Activated CD4-positive, alpha-beta T cell treated with anti-CD3 and anti-CD28 coated beads for 36 hours (primary cell): ENCODE data around the gene ZPR1. TPM values are rescaled to one million over a fixed set of nuclear protein-coding genes. Genes with fewer than 3 reads are reported as not detected.
"Not testable (repeated sequence)": the region's sequence is repeated elsewhere in the genome, so short reads cannot be mapped to it uniquely, and the experiment has no call there.

Experiments
- ATAC-seq: fragments of 200-7000 bp; cut with Tn5 transposase; one replicate; pipeline ENCODE4 v1.10.0; 2021; ENCODE audit warnings: mild to moderate bottlenecking, moderate library complexity
- CTCF ChIA-PET: fragments of 350-600 bp; sonication (Branson Sonifier 250); formaldehyde crosslinking; loops from one replicate; lab custom pipeline; 2021; ENCODE audit warnings: antibody characterized with exemption; lab: Charles Lee
- POLR2A ChIA-PET: fragments of 350-600 bp; sonication (Branson Sonifier 250); formaldehyde crosslinking; loops from one replicate; lab custom pipeline; 2021; ENCODE audit warnings: antibody characterized with exemption, inconsistent platforms; lab: Charles Lee
- DNase-seq: peaks from one replicate; pipeline ENCODE4 v3.0.0-alpha.2; 2020
- H3K27ac Mint-ChIP-seq: one replicate; pipeline ENCODE4 v1.8.0; 2021; ENCODE audit warnings: mixed read lengths
- H3K27me3 Mint-ChIP-seq: one replicate; pipeline ENCODE4 v1.8.0; 2021; ENCODE audit warnings: mixed read lengths
- H3K36me3 Mint-ChIP-seq: one replicate; pipeline ENCODE4 v1.8.0; 2021; ENCODE audit warnings: low read depth, mixed read lengths
- H3K4me1 Mint-ChIP-seq: one replicate; pipeline ENCODE4 v1.8.0; 2021; ENCODE audit warnings: mixed read lengths
- H3K4me3 Mint-ChIP-seq: one replicate; pipeline ENCODE4 v1.8.0; 2021; ENCODE audit warnings: mild to moderate bottlenecking, moderate library complexity, mixed read lengths
- H3K9me3 Mint-ChIP-seq: one replicate; pipeline ENCODE4 v1.8.0; 2021; ENCODE audit warnings: low read depth, mixed read lengths
- intact Hi-C, 2 experiments: fragments of 100-400 bp; cut with DNase I in 1 of 2; cut with micrococcal nuclease in 1 of 2; formaldehyde crosslinking; loops; one replicate each; pipeline versions ENCODE4 v1.14.2 to v1.15.1; 2022 to 2024; cut with DNase I, micrococcal nuclease
- total RNA-seq, 2 experiments: library from RNA; stranded (reverse); gene quantifications; one replicate each; pipeline ENCODE4 v1.2.3, GENCODE V29; 2021

Gene ZPR1, protein sequence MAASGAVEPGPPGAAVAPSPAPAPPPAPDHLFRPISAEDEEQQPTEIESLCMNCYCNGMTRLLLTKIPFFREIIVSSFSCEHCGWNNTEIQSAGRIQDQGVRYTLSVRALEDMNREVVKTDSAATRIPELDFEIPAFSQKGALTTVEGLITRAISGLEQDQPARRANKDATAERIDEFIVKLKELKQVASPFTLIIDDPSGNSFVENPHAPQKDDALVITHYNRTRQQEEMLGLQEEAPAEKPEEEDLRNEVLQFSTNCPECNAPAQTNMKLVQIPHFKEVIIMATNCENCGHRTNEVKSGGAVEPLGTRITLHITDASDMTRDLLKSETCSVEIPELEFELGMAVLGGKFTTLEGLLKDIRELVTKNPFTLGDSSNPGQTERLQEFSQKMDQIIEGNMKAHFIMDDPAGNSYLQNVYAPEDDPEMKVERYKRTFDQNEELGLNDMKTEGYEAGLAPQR
- 100 to 1,000 TPM in 1 of 2 experiments, 10 to 100 TPM in 1; 88.8 to 106 TPM for total RNA-seq

DNA sequence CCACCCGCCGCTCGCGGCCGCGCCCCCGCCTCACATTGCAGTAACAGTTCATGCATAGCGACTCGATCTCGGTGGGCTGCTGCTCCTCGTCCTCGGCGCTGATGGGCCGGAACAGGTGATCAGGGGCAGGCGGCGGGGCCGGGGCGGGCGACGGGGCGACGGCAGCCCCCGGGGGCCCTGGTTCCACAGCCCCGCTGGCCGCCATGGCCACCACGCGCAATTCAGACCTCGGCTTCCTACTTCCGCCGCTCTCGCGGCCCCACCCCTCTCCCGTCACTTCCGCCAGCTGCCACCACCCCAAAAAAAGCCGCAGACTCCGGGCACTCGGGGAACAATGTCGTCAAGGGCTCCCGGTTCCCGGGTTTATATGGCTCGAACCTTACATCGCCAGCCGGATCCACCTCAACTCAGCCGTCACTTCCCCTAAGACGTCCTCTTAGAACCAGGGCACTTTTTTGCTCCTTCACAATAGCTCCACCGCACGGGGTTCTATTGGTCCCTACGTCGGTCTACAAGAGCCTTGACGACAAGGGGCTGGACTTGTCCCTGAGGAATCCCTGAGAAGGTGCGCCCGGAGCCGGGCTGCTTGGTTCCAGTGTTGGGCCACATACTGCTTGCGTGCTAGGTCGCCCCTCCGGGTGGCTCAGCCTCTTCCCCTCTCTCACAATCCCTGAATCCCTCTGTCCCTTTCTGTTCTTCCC is at the start of gene ZPR1:
Gene ZPR1 (minus strand): TSS at position 238 of the 701 bp plus-strand sequence. CDS start 33 bp downstream, at position 205.
- H3K36me3 Mint-ChIP-seq = peaks cover 39% of the 10 kb centered on the region
- POLR2A ChIA-PET = interaction anchor here (0.7 to 0.8 kb wide), 2 partner anchors 15 to 63 kb away, joined by 3 read pairs; partner anchors contain the start of gene BUD13
- peak within 1 kb of the TSS; percentile 96 for H3K4me3 Mint-ChIP-seq
- H3K9me3 Mint-ChIP-seq = no peaks in the 10 kb centered on the region
- H3K4me1 Mint-ChIP-seq = peaks cover 52% of the 10 kb centered on the region
- ATAC-seq (peak; percentile 76), DNase-seq (peak; percentile 90)
- peak within 1 kb of the TSS; percentile 88 for H3K27ac Mint-ChIP-seq
- no peaks in the 10 kb centered on the region for H3K27me3 Mint-ChIP-seq
- intact Hi-C loops = loop anchor here (1.0 to 5.0 kb wide), 6 partner anchors 15 to 438 kb away; partner anchors contain the start of genes PAFAH1B2 (in 1 of the 2) and SIK3 (in 1 of the 2)
- CTCF ChIA-PET = interaction anchor here (0.7 to 6.5 kb wide), 7 partner anchors 12 to 442 kb away, joined by 3 to 89 read pairs (median 7); partner anchors contain the start of gene APOA1

DNA sequence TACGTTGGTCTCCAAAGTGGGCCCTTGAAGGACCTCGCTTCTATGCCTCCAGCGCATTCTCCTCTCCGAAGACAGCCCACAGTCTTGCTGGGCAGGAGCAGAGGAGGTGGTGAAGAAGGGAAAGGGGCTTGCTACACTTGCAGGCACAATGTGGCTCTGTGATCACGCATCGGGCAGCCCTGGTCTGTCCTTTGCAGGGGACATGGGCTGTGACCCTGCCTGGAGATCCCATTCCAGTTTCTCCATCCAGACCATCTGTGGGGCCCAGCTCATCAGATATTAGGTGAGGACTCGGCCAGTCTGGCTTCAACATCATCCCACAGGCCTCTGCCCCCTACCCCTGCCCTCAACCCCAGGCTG is 48.8 kb upstream of the ZPR1 start:
- Mint-ChIP-seq H3K4me3 (no peak overlapping the region), H3K36me3 (no peaks in the 10 kb centered on the region), H3K27ac (no peak overlapping the region), H3K4me1 (peaks cover 11% of the 10 kb centered on the region), H3K27me3 (peaks cover 3% of the 10 kb centered on the region), H3K9me3 (no peaks in the 10 kb centered on the region)
- no peak for ATAC-seq
- ChIA-PET POLR2A (interaction anchor here (0.6 to 1.3 kb wide), 3 partner anchors 12 to 189 kb away, joined by 3 to 7 read pairs (median 4); no protein-coding TSS in a partner anchor), CTCF (interaction anchor here (0.5 to 5.7 kb wide), 28 partner anchors 11 to 1039 kb away, joined by 3 to 89 read pairs (median 6); partner anchors contain the start of genes APOA5, BUD13, SIDT2 and ZPR1)
- intact Hi-C loops = loop anchor here (1.0 to 5.0 kb wide), 3 partner anchors 45 to 104 kb away; partner anchors contain the start of gene APOA5 (in 2 of the 2)
- DNase-seq = no peak

DNA sequence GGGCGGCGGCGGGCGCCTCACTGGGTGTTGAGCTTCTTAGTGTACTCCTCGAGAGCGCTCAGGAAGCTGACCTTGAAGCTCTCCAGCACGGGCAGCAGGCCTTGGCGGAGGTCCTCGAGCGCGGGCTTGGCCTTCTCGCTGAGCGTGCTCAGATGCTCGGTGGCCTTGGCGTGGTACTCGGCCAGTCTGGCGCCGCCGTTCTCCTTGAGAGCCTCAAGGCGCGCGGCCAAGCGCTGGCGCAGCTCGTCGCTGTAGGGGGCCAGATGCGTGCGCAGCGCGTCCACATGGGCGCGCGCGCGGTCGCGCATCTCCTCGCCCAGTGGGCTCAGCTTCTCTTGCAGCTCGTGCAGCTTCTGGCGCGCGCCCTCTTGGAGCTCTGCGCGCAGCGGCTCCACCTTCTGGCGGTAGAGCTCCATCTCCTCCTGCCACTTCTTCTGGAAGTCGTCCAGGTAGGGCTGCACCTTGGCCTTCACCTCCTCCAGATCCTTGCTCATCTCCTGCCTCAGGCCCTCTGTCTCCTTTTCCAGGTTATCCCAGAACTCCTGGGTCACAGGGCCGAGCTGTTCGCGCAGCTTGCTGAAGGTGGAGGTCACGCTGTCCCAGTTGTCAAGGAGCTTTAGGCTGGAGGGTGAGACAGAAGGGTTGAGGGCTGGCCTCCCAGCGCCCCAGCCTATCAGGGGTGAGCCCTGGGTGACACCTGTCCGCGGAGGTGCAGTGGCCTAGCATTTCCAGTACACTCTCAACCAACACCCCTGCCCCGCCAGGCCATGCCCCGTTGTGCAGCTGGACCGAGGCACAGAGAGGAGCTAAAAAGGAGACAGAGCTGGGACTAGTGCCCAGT is 48.2 kb upstream of the ZPR1 start:
- Mint-ChIP-seq H3K27ac (peak overlapping the region; percentile 31), H3K4me3 (peak overlapping the region; percentile 59), H3K9me3 (no peaks in the 10 kb centered on the region), H3K4me1 (peaks cover 11% of the 10 kb centered on the region), H3K36me3 (no peaks in the 10 kb centered on the region), H3K27me3 (peaks cover 3% of the 10 kb centered on the region)
- ChIA-PET CTCF (interaction anchor here (0.5 to 5.7 kb wide), 49 partner anchors 11 to 1040 kb away, joined by 3 to 89 read pairs (median 4); partner anchors contain the start of genes APOA4, APOA5, BUD13 and PAFAH1B2), POLR2A (interaction anchor here (0.5 to 1.3 kb wide), 6 partner anchors 12 to 189 kb away, joined by 3 to 7 read pairs (median 4); partner anchors contain the start of gene APOA5)
- ATAC-seq (peak; percentile 95), DNase-seq (peak; percentile 90)
- intact Hi-C loops = loop anchor here (1.0 to 5.0 kb wide), 4 partner anchors 45 to 104 kb away; partner anchors contain the start of gene APOA5 (in 2 of the 2)

DNA sequence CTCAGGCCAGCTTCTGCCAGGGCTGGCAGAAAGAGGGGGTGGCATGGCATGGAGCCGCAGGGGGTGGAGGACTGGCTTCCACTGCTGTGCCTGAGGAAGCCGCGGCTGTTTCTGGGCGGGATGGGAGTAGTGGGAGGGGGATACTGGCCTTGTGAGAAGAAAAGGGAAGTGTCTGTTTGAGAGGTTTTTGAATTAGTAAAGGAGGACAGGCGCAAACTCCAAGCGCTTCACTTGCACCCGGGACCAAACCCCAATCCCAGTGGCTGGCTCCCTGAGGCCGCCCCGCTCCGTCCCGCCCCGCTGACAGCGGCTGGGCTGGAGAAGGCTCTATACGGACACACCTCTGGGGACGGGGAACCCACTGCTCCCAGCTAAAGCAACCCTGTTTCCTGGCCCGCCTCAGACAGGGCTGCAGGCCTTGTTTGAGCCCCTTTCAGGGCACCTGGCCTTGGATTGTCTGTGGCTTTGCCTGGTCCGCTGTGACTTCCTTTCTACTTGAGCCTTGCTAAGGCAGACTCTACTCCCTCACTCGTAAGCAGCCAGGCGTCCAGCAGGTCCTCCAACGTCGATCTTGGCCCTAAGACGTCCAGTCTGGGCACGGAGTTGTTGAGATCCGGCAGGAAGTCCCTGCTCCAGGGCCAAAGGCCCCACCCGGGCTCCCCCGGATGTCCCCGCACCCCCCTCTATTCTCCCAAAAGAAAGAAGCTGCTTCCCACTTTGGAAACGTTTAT is 47.4 kb upstream of the ZPR1 start:
- Mint-ChIP-seq H3K9me3 (no peaks in the 10 kb centered on the region), H3K27me3 (peaks cover 3% of the 10 kb centered on the region), H3K27ac (peak overlapping the region; percentile 37), H3K36me3 (no peaks in the 10 kb centered on the region), H3K4me3 (peak overlapping the region; percentile 59), H3K4me1 (peaks cover 10% of the 10 kb centered on the region)
- ChIA-PET CTCF (interaction anchor here (0.6 to 5.7 kb wide), 40 partner anchors 12 to 392 kb away, joined by 3 to 89 read pairs (median 4); partner anchors contain the start of genes APOA4, APOA5, BUD13 and PAFAH1B2), POLR2A (interaction anchor here (0.5 to 1.3 kb wide), 3 partner anchors 19 to 44 kb away, joined by 3 to 7 read pairs (median 5); partner anchors contain the start of gene APOA5)
- DNase-seq (no peak), ATAC-seq (peak; percentile 5)
- intact Hi-C loops = loop anchor here (2.0 to 5.0 kb wide), 2 partner anchors 102 to 103 kb away; no protein-coding TSS in a partner anchor

DNA sequence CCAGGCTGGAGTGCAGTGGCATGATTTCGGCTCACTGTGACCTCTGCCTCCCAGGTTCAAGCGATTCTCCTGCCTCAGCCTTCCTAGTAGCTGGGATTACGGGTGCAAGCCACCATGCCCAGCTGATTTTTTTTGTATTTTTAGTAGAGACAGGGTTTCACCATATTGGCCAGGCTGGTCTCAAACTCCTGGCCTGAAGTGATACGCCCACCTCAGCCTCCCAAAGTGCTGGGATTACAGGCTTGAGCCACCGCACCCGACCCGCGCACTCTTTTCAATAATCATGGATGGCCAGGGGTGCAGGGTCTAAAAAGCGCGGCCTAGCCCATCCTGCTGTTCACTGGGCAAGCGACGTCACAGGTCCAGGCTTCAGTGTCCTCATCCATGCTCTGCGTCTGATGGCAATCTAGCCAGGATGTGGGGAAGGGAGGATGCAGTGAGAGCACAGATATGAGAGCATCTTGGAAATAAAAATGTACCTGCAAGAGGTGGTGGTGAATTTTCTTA is 46.8 kb upstream of the ZPR1 start:
- H3K9me3 Mint-ChIP-seq, H3K27me3 Mint-ChIP-seq, H3K36me3 Mint-ChIP-seq, DNase-seq, POLR2A ChIA-PET, ATAC-seq, H3K4me1 Mint-ChIP-seq: not testable (repeated sequence)
- H3K4me3 Mint-ChIP-seq = peak overlapping the region; percentile 32
- CTCF ChIA-PET = interaction anchor here (0.7 to 5.7 kb wide), 4 partner anchors 17 to 102 kb away, joined by 3 to 89 read pairs (median 15); partner anchors contain the start of genes APOA5 and ZPR1
- peak overlapping the region; percentile 37 for H3K27ac Mint-ChIP-seq
- intact Hi-C loops = loop anchor here (2.0 to 5.0 kb wide), 2 partner anchors 102 kb away; no protein-coding TSS in a partner anchor

DNA sequence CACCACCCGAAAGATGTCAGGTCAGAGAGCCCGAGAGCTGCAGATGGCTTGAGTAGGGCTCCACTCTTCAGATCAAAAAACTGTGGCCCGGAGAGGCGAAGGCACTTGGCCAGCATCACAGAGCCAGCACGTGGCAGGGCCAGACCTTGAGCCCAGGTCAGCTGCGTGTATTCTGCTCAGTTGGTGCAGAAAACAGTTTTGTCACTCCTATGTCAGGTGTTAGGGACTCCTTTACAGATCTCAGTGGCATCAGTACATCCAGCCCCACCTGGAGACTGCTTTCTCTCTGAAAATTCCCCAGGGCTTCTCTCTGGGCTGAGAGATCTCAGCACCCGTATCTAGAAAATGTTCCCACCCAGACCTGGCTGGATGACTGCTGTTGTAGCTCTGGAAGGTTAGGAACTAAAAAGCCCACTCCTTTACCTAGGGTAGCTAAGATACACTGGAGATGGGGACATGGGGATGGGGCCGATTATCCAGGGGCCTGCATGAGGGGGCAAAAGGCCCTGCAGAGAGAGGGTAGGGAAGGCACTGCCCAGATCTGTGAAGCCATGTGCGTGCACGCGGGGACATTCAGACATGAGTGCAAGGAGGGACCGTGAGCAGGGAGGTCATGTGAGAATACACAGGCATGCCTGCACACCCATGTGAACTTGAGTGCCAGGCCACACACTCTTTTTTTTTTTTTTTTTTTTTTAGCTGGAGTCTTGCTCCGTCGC is 46.2 kb upstream of the ZPR1 start:
- no peak for DNase-seq
- ATAC-seq = no peak
- H3K27ac Mint-ChIP-seq = no peak overlapping the region
- peaks cover 10% of the 10 kb centered on the region for H3K4me1 Mint-ChIP-seq
- no peak overlapping the region for H3K4me3 Mint-ChIP-seq
- H3K36me3 Mint-ChIP-seq = no peaks in the 10 kb centered on the region
- peaks cover 3% of the 10 kb centered on the region for H3K27me3 Mint-ChIP-seq
- ChIA-PET CTCF (interaction anchor here (0.6 to 5.7 kb wide), 4 partner anchors 11 to 272 kb away, joined by 3 to 89 read pairs (median 4); partner anchors contain the start of genes APOA5 and ZPR1), POLR2A (interaction anchor here (0.6 kb wide), 1 partner anchor 266 kb away, joined by 6 read pairs; no protein-coding TSS in a partner anchor)
- intact Hi-C loops = loop anchor here in 1 of 2 experiments (2.0 kb wide), 1 partner anchor 101 kb away; no protein-coding TSS in a partner anchor
- no peaks in the 10 kb centered on the region for H3K9me3 Mint-ChIP-seq

DNA sequence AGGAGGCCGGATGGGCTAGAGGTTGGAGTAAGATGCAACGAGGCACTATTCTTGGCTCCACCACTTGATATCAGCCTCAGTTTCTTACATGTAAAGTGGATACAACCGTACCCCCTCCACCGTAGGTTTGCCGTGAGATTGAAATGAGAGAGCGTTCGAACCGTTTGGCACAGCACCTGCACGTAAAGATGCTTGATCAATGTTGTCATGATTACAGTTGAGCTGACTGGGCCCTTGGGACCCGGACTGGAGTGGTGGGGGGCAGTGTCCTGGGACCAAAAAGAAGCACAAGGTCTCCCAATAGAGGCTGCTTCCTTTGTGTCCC is 45.6 kb upstream of the ZPR1 start:
- POLR2A ChIA-PET = interaction anchor here (0.6 kb wide), 1 partner anchor 266 kb away, joined by 6 read pairs; no protein-coding TSS in a partner anchor
- H3K4me1 Mint-ChIP-seq = peaks cover 10% of the 10 kb centered on the region
- H3K27me3 Mint-ChIP-seq = peaks cover 3% of the 10 kb centered on the region
- no peak overlapping the region for H3K4me3 Mint-ChIP-seq
- CTCF ChIA-PET = interaction anchor here (0.6 to 5.7 kb wide), 4 partner anchors 11 to 273 kb away, joined by 3 to 89 read pairs (median 4); partner anchors contain the start of genes APOA5 and ZPR1
- ATAC-seq = no peak
- no peak for DNase-seq
- no peak overlapping the region for H3K27ac Mint-ChIP-seq
- H3K9me3 Mint-ChIP-seq = no peaks in the 10 kb centered on the region
- H3K36me3 Mint-ChIP-seq = no peaks in the 10 kb centered on the region
- intact Hi-C loops = no loop called here

DNA sequence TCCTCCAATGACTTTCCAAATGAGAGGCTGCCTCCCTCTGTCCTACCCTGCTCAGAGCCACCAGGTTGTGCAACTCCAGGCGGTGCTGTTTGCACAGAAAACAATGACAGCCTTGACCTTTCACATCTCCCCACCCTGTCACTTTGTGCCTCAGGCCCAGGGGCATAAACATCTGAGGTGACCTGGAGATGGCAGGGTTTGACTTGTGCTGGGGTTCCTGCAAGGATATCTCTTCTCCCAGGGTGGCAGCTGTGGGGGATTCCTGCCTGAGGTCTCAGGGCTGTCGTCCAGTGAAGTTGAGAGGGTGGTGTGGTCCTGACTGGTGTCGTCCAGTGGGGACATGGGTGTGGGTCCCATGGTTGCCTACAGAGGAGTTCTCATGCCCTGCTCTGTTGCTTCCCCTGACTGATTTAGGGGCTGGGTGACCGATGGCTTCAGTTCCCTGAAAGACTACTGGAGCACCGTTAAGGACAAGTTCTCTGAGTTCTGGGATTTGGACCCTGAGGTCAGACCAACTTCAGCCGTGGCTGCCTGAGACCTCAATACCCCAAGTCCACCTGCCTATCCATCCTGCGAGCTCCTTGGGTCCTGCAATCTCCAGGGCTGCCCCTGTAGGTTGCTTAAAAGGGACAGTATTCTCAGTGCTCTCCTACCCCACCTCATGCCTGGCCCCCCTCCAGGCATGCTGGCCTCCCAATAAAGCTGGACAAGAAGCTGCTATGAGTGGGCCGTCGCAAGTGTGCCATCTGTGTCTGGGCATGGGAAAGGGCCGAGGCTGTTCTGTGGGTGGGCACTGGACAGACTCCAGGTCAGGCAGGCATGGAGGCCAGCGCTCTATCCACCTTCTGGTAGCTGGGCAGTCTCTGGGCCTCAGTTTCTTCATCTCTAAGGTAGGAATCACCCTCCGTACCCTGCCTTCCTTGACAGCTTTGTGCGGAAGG is 44.8 kb upstream of the ZPR1 start:
- ChIA-PET POLR2A (no interaction called here), CTCF (interaction anchor here (0.6 to 5.7 kb wide), 4 partner anchors 10 to 274 kb away, joined by 3 to 89 read pairs (median 4); partner anchors contain the start of genes APOA5 and ZPR1)
- H3K36me3 Mint-ChIP-seq = no peaks in the 10 kb centered on the region
- no peak for ATAC-seq
- no peak overlapping the region for H3K27ac Mint-ChIP-seq
- intact Hi-C loops = no loop called here
- H3K9me3 Mint-ChIP-seq = no peaks in the 10 kb centered on the region
- H3K4me1 Mint-ChIP-seq = peaks cover 10% of the 10 kb centered on the region
- no peak overlapping the region for H3K4me3 Mint-ChIP-seq
- H3K27me3 Mint-ChIP-seq = peaks cover 3% of the 10 kb centered on the region
- DNase-seq = no peak
